OCI-LY1 (cell line): ENCODE results near the gene ARHGDIA.

Experiments
- H2AFZ ChIP-seq: fragments of 200-600 bp; sonication (generic), shearing (Covaris generic); 2 replicates; pipeline ENCODE4 v1.6.0; 2014; ENCODE audit warnings: antibody characterized with exemption, mild to moderate bottlenecking, low read length
- H3F3A ChIP-seq: fragments of 200-600 bp; sonication (generic), shearing (Covaris generic); 2 replicates; pipeline ENCODE4 v1.6.0; 2014; ENCODE audit warnings: mild to moderate bottlenecking, antibody characterized with exemption, low read length, moderate library complexity; ENCODE audit not compliant: insufficient read depth
- H3K27ac ChIP-seq: fragments of 200-600 bp; sonication (generic); 2 replicates; pipeline ENCODE4 v1.5.1; 2014; ENCODE audit warnings: low read length, mixed run types, mild to moderate bottlenecking, low read depth; ENCODE audit not compliant: poor library complexity, severe bottlenecking
- H3K27me3 ChIP-seq: fragments of 200-600 bp; sonication (generic); 2 replicates; pipeline ENCODE4 v1.6.0; 2014; ENCODE audit warnings: antibody characterized with exemption, mild to moderate bottlenecking, low read length, moderate library complexity; ENCODE audit not compliant: insufficient read depth
- H3K36me3 ChIP-seq: fragments of 200-600 bp; sonication (generic); 2 replicates; pipeline ENCODE4 v1.6.1; 2014; ENCODE audit warnings: mild to moderate bottlenecking, antibody characterized with exemption, low read length, moderate library complexity, mixed read lengths; ENCODE audit not compliant: insufficient read depth
- H3K4me1 ChIP-seq: fragments of 200-600 bp; sonication (generic); 2 replicates; pipeline ENCODE4 v1.5.1; 2014; ENCODE audit warnings: mild to moderate bottlenecking, low read length, moderate library complexity; ENCODE audit not compliant: insufficient read depth, severe bottlenecking
- H3K4me2 ChIP-seq: fragments of 200-600 bp; sonication (generic), shearing (Covaris generic); 2 replicates; pipeline ENCODE4 v1.6.1; 2014; ENCODE audit warnings: low read length
- H3K4me3 ChIP-seq: fragments of 200-600 bp; sonication (generic); 2 replicates; pipeline ENCODE4 v1.5.1; 2014; ENCODE audit warnings: low read length, low read depth, mild to moderate bottlenecking, mixed read lengths; ENCODE audit not compliant: poor library complexity, severe bottlenecking
- H3K79me2 ChIP-seq: fragments of 200-600 bp; shearing (Covaris generic); 2 replicates; pipeline ENCODE4 v1.6.1; 2016; ENCODE audit warnings: mixed run types, low read length, mixed read lengths; ENCODE audit not compliant: insufficient read depth
- H3K9ac ChIP-seq: fragments of 200-600 bp; sonication (generic), shearing (Covaris generic); 2 replicates; pipeline ENCODE4 v1.6.1; 2014; ENCODE audit warnings: mild to moderate bottlenecking, low read length, mixed read lengths
- H3K9me2 ChIP-seq: fragments of 200-600 bp; sonication (generic), shearing (Covaris generic); 2 replicates; pipeline ENCODE4 v1.6.1; 2014; ENCODE audit warnings: low read depth, mild to moderate bottlenecking, low read length, mixed read lengths
- H3K9me3 ChIP-seq: fragments of 200-600 bp; shearing (Covaris generic); 2 replicates; pipeline ENCODE4 v1.6.1; 2014; ENCODE audit warnings: low read length, mixed read lengths
- H4K20me1 ChIP-seq: fragments of 200-600 bp; sonication (generic), shearing (Covaris generic); 2 replicates; pipeline ENCODE4 v1.6.0; 2016; ENCODE audit warnings: mild to moderate bottlenecking, low read length; ENCODE audit not compliant: insufficient read depth
- EZH2 ChIP-seq: fragments of 200-600 bp; sonication (generic), shearing (Covaris generic); IDR thresholded peaks from 2 replicates; pipeline ENCODE4 v1.8.0; 2017; ENCODE audit warnings: borderline replicate concordance, mixed run types, mild to moderate bottlenecking, antibody characterized with exemption, low read length, moderate library complexity, mixed read lengths
- TF ChIP-seq, protein P1 (sequence below): fragments of 200-600 bp; sonication (generic), shearing (Covaris generic); IDR thresholded peaks from 2 replicates; pipeline ENCODE4 v1.5.1; 2017; ENCODE audit warnings: mild to moderate bottlenecking, antibody characterized with exemption, low read length, moderate library complexity, mixed read lengths

ARHGDIA gene

DNA sequence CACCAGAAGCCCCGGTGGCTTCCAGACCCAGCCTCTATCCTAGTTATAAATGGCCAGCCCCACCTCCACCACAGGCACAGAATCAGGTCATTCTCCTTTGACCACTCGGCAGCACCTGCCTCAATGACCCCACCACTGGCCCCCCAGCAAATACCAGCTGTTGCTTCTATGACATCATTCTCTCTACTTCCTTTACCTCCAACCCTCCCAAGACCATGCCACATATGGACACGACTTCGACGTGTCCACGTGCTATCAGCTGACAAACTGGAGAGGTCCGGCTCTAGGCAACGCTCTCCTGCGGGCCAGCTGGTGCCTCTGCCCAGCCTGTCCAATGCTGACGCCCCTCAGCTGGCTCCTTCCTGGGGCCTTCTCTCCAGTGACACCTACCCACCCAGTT lies 14.3 kb upstream of the ARHGDIA start:
- H3K79me2 ChIP-seq = peaks cover 10% of the 10 kb centered on the region
- peaks cover 9% of the 10 kb centered on the region for H3K4me1 ChIP-seq
- H3K4me3 ChIP-seq = no peak overlapping the region
- no peaks in the 10 kb centered on the region for H4K20me1 ChIP-seq
- H3K27ac ChIP-seq = no peak overlapping the region
- no peaks in the 10 kb centered on the region for H3K9me2 ChIP-seq
- H3K27me3 ChIP-seq = no peaks in the 10 kb centered on the region
- no peak overlapping the region for H3K4me2 ChIP-seq
- no peak overlapping the region for H3K9ac ChIP-seq
- no peak overlapping the region for H2AFZ ChIP-seq
- TF ChIP-seq, protein P1, sequence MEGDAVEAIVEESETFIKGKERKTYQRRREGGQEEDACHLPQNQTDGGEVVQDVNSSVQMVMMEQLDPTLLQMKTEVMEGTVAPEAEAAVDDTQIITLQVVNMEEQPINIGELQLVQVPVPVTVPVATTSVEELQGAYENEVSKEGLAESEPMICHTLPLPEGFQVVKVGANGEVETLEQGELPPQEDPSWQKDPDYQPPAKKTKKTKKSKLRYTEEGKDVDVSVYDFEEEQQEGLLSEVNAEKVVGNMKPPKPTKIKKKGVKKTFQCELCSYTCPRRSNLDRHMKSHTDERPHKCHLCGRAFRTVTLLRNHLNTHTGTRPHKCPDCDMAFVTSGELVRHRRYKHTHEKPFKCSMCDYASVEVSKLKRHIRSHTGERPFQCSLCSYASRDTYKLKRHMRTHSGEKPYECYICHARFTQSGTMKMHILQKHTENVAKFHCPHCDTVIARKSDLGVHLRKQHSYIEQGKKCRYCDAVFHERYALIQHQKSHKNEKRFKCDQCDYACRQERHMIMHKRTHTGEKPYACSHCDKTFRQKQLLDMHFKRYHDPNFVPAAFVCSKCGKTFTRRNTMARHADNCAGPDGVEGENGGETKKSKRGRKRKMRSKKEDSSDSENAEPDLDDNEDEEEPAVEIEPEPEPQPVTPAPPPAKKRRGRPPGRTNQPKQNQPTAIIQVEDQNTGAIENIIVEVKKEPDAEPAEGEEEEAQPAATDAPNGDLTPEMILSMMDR = no peak
- TF ChIP-seq EZH2 = no peak
- no peaks in the 10 kb centered on the region for H3F3A ChIP-seq
- peaks cover 96% of the 10 kb centered on the region for H3K36me3 ChIP-seq
- no peaks in the 10 kb centered on the region for H3K9me3 ChIP-seq

- Histone ChIP-seq H3K9ac (no peak overlapping the region), H3K36me3 (peaks cover 96% of the 10 kb centered on the region), H3K4me1 (peaks cover 4% of the 10 kb centered on the region), H3K9me2 (no peaks in the 10 kb centered on the region), H3K9me3 (no peaks in the 10 kb centered on the region), H3K4me3 (no peak overlapping the region), H2AFZ (no peak overlapping the region), H3K27me3 (no peaks in the 10 kb centered on the region), H3K79me2 (peaks cover 5% of the 10 kb centered on the region), H4K20me1 (no peaks in the 10 kb centered on the region), H3F3A (no peaks in the 10 kb centered on the region), H3K27ac (no peak overlapping the region), H3K4me2 (no peak overlapping the region)
- no peak for TF ChIP-seq EZH2
- TF ChIP-seq, protein P1 = no peak
Observed at GRCh38 chr17:81884968-81885367, 13.8 kb upstream of the ARHGDIA start.

DNA sequence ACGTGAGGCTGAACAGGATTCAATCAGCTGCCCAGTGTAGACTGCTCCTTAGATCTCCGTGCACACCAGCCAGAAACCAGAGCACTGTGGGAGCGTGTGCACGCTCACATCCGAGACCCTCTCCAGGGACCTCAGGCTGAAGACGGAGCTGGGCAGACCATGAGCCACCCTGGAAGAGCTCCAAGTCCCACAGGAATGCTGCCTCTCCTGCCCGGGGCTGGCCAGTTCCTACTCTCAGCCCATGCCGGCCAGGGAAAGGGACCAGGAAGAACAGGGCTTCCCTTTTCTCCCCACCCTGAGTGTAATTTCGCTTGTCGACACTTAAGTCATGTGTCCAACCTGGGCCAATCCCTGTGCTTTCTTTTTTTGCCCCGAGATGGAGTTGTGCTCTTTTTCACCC lies 13.4 kb upstream of the ARHGDIA start:
- Histone ChIP-seq H3K9me3 (no peaks in the 10 kb centered on the region), H3F3A (no peaks in the 10 kb centered on the region), H4K20me1 (no peaks in the 10 kb centered on the region), H3K4me3 (no peak overlapping the region), H3K9ac (no peak overlapping the region), H3K9me2 (no peaks in the 10 kb centered on the region), H3K4me1 (no peaks in the 10 kb centered on the region), H3K27me3 (no peaks in the 10 kb centered on the region), H3K36me3 (peaks cover 96% of the 10 kb centered on the region), H3K79me2 (peaks cover under 1% of the 10 kb centered on the region), H3K27ac (no peak overlapping the region), H3K4me2 (no peak overlapping the region), H2AFZ (no peak overlapping the region)
- TF ChIP-seq EZH2 = no peak
- TF ChIP-seq, protein P1 = no peak
